ENCODE data around the gene ANKS4B.

DNA sequence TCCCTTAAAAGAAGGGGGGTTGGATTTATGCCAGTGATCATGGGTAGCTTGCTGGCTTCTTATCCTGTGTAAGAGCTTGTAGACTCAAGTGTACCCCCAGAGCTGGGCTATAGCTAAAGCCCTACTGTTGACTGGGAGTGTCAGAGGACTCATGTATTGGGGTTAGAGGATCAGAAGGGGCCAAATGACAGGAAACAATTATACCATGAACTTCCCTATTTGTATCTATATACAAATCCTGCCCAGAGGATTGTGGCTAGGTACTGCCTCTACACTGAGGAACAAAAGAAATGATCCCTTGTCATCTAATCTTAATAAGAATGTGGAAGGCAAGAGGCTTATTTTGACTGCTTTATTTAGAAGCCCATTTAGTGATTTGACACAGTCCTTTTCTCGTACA, 36.4 kb upstream of the ANKS4B start:
- TF ChIP-seq CTCF (IDR thresholded peaks at IDR 0.05) (no peak), EP300 (IDR thresholded peaks at IDR 0.05) (no peak), POLR2A (IDR thresholded peaks at IDR 0.05) (no peak)
